ENCODE results near the gene CMA1.
"Not testable (repeated sequence)": the region's sequence is repeated elsewhere in the genome, so short reads cannot be mapped to it uniquely, and the experiment has no call there.

DNA sequence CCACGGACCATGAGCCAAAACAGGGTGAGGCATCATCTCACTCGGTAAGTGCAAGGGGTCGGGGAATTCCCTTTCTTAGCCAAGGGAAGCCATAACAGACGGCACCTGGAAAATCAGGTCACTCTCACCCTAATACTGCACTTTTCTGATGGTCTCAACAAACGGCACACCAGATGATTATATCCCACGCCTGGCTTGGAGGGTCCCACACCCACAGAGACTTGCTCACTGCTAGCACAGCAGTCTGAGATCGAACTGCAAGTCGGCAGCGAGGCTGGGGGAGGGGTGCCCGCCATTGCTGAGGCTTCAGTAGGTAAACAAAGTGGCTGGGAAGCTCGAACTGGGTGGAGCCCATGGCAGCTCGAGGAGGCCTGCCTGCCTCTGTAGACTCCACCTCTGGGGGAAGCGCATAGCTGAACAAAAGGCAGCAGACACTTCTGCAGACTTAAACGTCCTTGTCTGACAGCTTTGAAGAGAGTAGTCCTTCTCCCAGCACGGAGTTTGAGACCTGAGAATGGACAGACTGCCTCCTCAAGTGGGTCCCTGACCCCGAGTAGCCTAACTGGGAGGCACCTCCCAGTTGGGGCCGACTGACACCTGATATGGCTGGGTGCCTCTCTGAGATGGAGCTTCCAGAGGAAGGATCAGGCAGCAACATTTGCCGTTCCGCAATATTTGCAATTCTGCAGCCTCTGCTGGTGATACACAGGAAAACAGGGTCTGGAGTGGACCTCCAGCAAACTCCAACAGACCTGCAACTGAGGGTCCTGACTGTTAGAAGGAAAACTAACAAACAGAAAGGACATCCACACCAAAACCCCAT, 16.3 kb downstream of the CMA1 start:
- TF ChIP-seq, protein P1, sequence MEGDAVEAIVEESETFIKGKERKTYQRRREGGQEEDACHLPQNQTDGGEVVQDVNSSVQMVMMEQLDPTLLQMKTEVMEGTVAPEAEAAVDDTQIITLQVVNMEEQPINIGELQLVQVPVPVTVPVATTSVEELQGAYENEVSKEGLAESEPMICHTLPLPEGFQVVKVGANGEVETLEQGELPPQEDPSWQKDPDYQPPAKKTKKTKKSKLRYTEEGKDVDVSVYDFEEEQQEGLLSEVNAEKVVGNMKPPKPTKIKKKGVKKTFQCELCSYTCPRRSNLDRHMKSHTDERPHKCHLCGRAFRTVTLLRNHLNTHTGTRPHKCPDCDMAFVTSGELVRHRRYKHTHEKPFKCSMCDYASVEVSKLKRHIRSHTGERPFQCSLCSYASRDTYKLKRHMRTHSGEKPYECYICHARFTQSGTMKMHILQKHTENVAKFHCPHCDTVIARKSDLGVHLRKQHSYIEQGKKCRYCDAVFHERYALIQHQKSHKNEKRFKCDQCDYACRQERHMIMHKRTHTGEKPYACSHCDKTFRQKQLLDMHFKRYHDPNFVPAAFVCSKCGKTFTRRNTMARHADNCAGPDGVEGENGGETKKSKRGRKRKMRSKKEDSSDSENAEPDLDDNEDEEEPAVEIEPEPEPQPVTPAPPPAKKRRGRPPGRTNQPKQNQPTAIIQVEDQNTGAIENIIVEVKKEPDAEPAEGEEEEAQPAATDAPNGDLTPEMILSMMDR (IDR thresholded peaks at IDR 0.05): not testable (repeated sequence)
- not testable (repeated sequence) for TF ChIP-seq POLR2A (IDR thresholded peaks at IDR 0.05)
